Heart left ventricle (tissue), 13 donors: ENCODE data around the gene MEGF11.

Experiments used
- CTCF ChIP-seq, 12 donors: fragments of 200-600 bp; sonication (generic) in 4 of 12; IDR thresholded peaks; one replicate each; pipeline versions ENCODE4 v1.5.0 to v1.8.0; 2018 to 2022; ENCODE audit warnings: antibody characterized with exemption in 12 of 12, mild to moderate bottlenecking in 5 of 12
- POLR2A ChIP-seq, 2 donors: fragments of 450-650 bp; IDR thresholded peaks; one replicate each; pipeline ENCODE4 v1.6.1; 2017; ENCODE audit warnings: antibody characterized with exemption in 2 of 2, mild to moderate bottlenecking in 2 of 2, moderate library complexity in 2 of 2
- donor health status: ischemic (EF 13 %, LVEDD 7.1; RV severe dilation, severe dysfunction).
- donor health status: DM: no; HTN: yes; CAD: no.
- donor health status: DM: no; HTN: no; CAD: no.
- donor health status: ischemic (EF 25% LVEDD 6.9; RV normal size, moderate dysfunction).
- donor health status: ischemic (EF 25% LVEDD 5.7; RV mildly dilated, moderate dysfunction).
- donor health status: ischemic (EF 35%, LVEDD 5.7; RV mildly dilated, moderate dysfunction).
- donor health status: nonischemic (EF 11% LVEDD 7.7; RV severe dilation, severe dysfunction).
- donor health status: DM: yes; HTN: yes; CAD: no.
- donor health status: PGD.
- donor health status: ischemic (EF 29% LVEDD 5.4; RV normal size, mild dysfunction).
- donor health status: nonischemic (EF 23%, LVEDD 6.1; RV moderate dilation, normal function).

GRCh38 chr15:65981837-65982626 lies 271.5 kb downstream of the MEGF11 start:
- TF ChIP-seq CTCF (IDR thresholded peaks at IDR 0.05) (peak in 1 of 12 donors; percentile 10), POLR2A (IDR thresholded peaks at IDR 0.05) (no peak)
